H9 (cell line): ENCODE results near the gene GJB4. TPM values are rescaled to one million over a fixed set of nuclear protein-coding genes. Genes with fewer than 3 reads are reported as not detected.
A peak's percentile ranks its signal among the peaks of the same experiment; 100 is the strongest.

ENCODE experiments used
- DNase-seq: peaks from one replicate; pipeline ENCODE4 v3.0.0-alpha.2; 2017
- H2AFZ ChIP-seq: one replicate; pipeline ENCODE4 v1.6.1; 2013; ENCODE audit warnings: mild to moderate bottlenecking, low read length, control low read depth, moderate library complexity
- H2AK5ac ChIP-seq: 2 replicates; pipeline ENCODE4 v1.6.1; 2013; ENCODE audit warnings: low read length, control low read depth, mixed read lengths; ENCODE audit not compliant: insufficient read length
- H2BK120ac ChIP-seq: one replicate; pipeline ENCODE4 v1.6.1; 2013; ENCODE audit warnings: low read depth, mild to moderate bottlenecking, low read length, control low read depth, inconsistent platforms; ENCODE audit not compliant: poor library complexity, severe bottlenecking
- H2BK12ac ChIP-seq: 2 replicates; pipeline ENCODE4 v1.6.1; 2013; ENCODE audit warnings: low read length, control low read depth, mixed read lengths, low read depth; ENCODE audit not compliant: insufficient read length
- H2BK15ac ChIP-seq: 2 replicates; pipeline ENCODE4 v1.6.1; 2013; ENCODE audit warnings: low read depth, low read length, control low read depth
- H2BK20ac ChIP-seq: one replicate; pipeline ENCODE4 v1.6.1; 2013; ENCODE audit warnings: low read depth, mild to moderate bottlenecking, low read length, control low read depth, inconsistent platforms; ENCODE audit not compliant: poor library complexity, severe bottlenecking
- H2BK5ac ChIP-seq: 2 replicates; pipeline ENCODE4 v1.6.1; 2013; ENCODE audit warnings: low read length, control low read depth, mixed read lengths; ENCODE audit not compliant: insufficient read length
- H3K14ac ChIP-seq: 2 replicates; pipeline ENCODE4 v1.6.1; 2013; ENCODE audit warnings: low read length, control low read depth; ENCODE audit not compliant: insufficient read depth
- H3K18ac ChIP-seq: 2 replicates; pipeline ENCODE4 v1.6.1; 2013; ENCODE audit warnings: low read depth, mild to moderate bottlenecking, mixed read lengths, low read length, control low read depth; ENCODE audit not compliant: insufficient read length
- H3K23ac ChIP-seq: 2 replicates; pipeline ENCODE4 v1.6.1; 2013; ENCODE audit warnings: low read length, control low read depth, mixed read lengths, low read depth; ENCODE audit not compliant: insufficient read length
- H3K23me2 ChIP-seq: 2 replicates; pipeline ENCODE4 v1.6.1; 2013; ENCODE audit warnings: low read depth, mild to moderate bottlenecking, mixed read lengths, low read length, control low read depth; ENCODE audit not compliant: insufficient read length, poor library complexity, severe bottlenecking
- H3K27ac ChIP-seq: 2 replicates; pipeline ENCODE4 v1.5.1; 2013; ENCODE audit warnings: low read length, control low read depth, mixed read lengths, low read depth; ENCODE audit not compliant: insufficient read length
- H3K27me3 ChIP-seq: 2 replicates; pipeline ENCODE4 v1.6.1; 2013; ENCODE audit warnings: low read length, control low read depth, inconsistent platforms; ENCODE audit not compliant: insufficient read depth
- H3K4ac ChIP-seq: 2 replicates; pipeline ENCODE4 v1.6.1; 2013; ENCODE audit warnings: low read depth, mild to moderate bottlenecking, control low read depth, inconsistent platforms, low read length, moderate library complexity
- H3K4me1 ChIP-seq: 2 replicates; pipeline ENCODE4 v1.6.1; 2013; ENCODE audit warnings: low read length, control low read depth, inconsistent platforms; ENCODE audit not compliant: insufficient read depth
- H3K4me2 ChIP-seq: 2 replicates; pipeline ENCODE4 v1.6.1; 2013; ENCODE audit warnings: low read length, control low read depth, mixed read lengths; ENCODE audit not compliant: insufficient read length, insufficient read depth
- H3K56ac ChIP-seq: 2 replicates; pipeline ENCODE4 v1.6.1; 2013; ENCODE audit warnings: low read depth, mild to moderate bottlenecking, mixed read lengths, low read length, control low read depth; ENCODE audit not compliant: insufficient read length
- H3K79me1 ChIP-seq: 2 replicates; pipeline ENCODE4 v1.6.1; 2013; ENCODE audit warnings: low read depth, mild to moderate bottlenecking, moderate library complexity, low read length, control low read depth, inconsistent platforms; ENCODE audit not compliant: insufficient read depth, poor library complexity, severe bottlenecking
- H3K79me2 ChIP-seq: 2 replicates; pipeline ENCODE4 v1.6.1; 2013; ENCODE audit warnings: low read length, control low read depth, inconsistent platforms; ENCODE audit not compliant: insufficient read depth
- H3K9ac ChIP-seq: 2 replicates; pipeline ENCODE4 v1.6.1; 2013; ENCODE audit warnings: low read length, control low read depth, mixed read lengths; ENCODE audit not compliant: insufficient read length; ENCODE audit errors: extremely low read depth
- H3K9me3 ChIP-seq: one replicate; pipeline ENCODE4 v1.6.1; 2013; ENCODE audit warnings: low read depth, low read length, inconsistent platforms; ENCODE audit not compliant: control insufficient read depth
- H3T11ph ChIP-seq: one replicate; pipeline ENCODE4 v1.6.1; 2013; ENCODE audit warnings: mild to moderate bottlenecking, low read length, control low read depth, inconsistent platforms
- H4K20me1 ChIP-seq: one replicate; pipeline ENCODE4 v1.6.1; 2013; ENCODE audit not compliant: control insufficient read depth, insufficient read length, insufficient read depth
- H4K5ac ChIP-seq: 2 replicates; pipeline ENCODE4 v1.6.1; 2013; ENCODE audit warnings: low read depth, mild to moderate bottlenecking, mixed read lengths, low read length, control low read depth; ENCODE audit not compliant: insufficient read length
- H4K8ac ChIP-seq: replicated peaks from 2 replicates; pipeline ENCODE4 v1.6.1; 2013; ENCODE audit warnings: low read length, control low read depth, mixed read lengths, low read depth; ENCODE audit not compliant: insufficient read length
- H4K91ac ChIP-seq: 2 replicates; pipeline ENCODE4 v1.6.1; 2013; ENCODE audit warnings: low read depth, mild to moderate bottlenecking, moderate library complexity, mixed read lengths, low read length, control low read depth; ENCODE audit not compliant: insufficient read length
- H3K27ac Mint-ChIP-seq, 3 experiments: 2 replicates in 2 of 3; 3 replicates in 1 of 3; pipeline ENCODE4 v1.8.0; 2020 to 2021; ENCODE audit warnings: mixed read lengths in 3 of 3, mild to moderate bottlenecking in 1 of 3, moderate library complexity in 1 of 3
- H3K27me3 Mint-ChIP-seq: 2 replicates; pipeline ENCODE4 v1.8.0; 2021; ENCODE audit warnings: low read depth, mild to moderate bottlenecking, moderate library complexity, mixed read lengths
- H3K36me3 Mint-ChIP-seq, 3 experiments: 2 replicates in 2 of 3; 3 replicates in 1 of 3; pipeline ENCODE4 v1.8.0; 2020 to 2021; ENCODE audit warnings: low read depth in 3 of 3, mixed read lengths in 3 of 3; ENCODE audit not compliant: insufficient read depth in 1 of 3
- H3K4me1 Mint-ChIP-seq, 2 experiments: 2 replicates each; pipeline ENCODE4 v1.8.0; 2020; ENCODE audit warnings: mixed read lengths in 2 of 2
- H3K4me3 Mint-ChIP-seq, 2 experiments: 2 replicates in 1 of 2; 3 replicates in 1 of 2; pipeline ENCODE4 v1.8.0; 2020 to 2021; ENCODE audit warnings: mild to moderate bottlenecking in 2 of 2, mixed read lengths in 2 of 2, moderate library complexity in 1 of 2
- H3K9me3 Mint-ChIP-seq, 2 experiments: 2 replicates in 1 of 2; 3 replicates in 1 of 2; pipeline ENCODE4 v1.8.0; 2020; ENCODE audit warnings: mild to moderate bottlenecking in 2 of 2, mixed read lengths in 2 of 2, moderate library complexity in 1 of 2
- CTCF ChIP-seq: fragments of 200-600 bp; sonication (generic); conservative IDR thresholded peaks from 3 replicates; pipeline ENCODE4 v1.8.0; 2021; ENCODE audit warnings: antibody characterized with exemption, mild to moderate bottlenecking
- WGBS: extraction: QIAGEN DNeasy Blood & Tissue Kit; methylation state at CpG from one replicate; pipeline ENCODE4 v1.1.7; 2013; ENCODE audit warnings: missing lambda C conversion rate, low lambda C conversion rate, mixed read lengths; ENCODE audit not compliant: insufficient read length; ENCODE audit errors: extremely low coverage; 5-methylcytosine and 5-hydroxymethylcytosine counted together
- total RNA-seq: library from RNA; stranded (reverse); gene quantifications from 2 replicates; pipeline ENCODE4 v1.2.1, GENCODE V29; 2021

GJB4 gene
- total RNA-seq, 1 experiment from 2014 or later = not detected

- H3K4me2 ChIP-seq = no peak overlapping the region
- no peaks in the 10 kb centered on the region for H3K9me3 ChIP-seq
- no peak overlapping the region for H2BK12ac ChIP-seq
- no peak overlapping the region for H3K56ac ChIP-seq
- H2AFZ ChIP-seq = no peak overlapping the region
- no peak overlapping the region for H3K14ac ChIP-seq
- H3K4me1 ChIP-seq = peaks cover 6% of the 10 kb centered on the region; the same call in 1 of the 2 replicates
- H3K27ac ChIP-seq = no peak overlapping the region
- H2BK120ac ChIP-seq = no peak overlapping the region
- H2AK5ac ChIP-seq = no peak overlapping the region
- no peak for DNase-seq
- H3K23me2 ChIP-seq = no peaks in the 10 kb centered on the region
- no peak for TF ChIP-seq CTCF
- H3K9ac ChIP-seq = no peak overlapping the region
- H4K91ac ChIP-seq = no peak overlapping the region
- H4K5ac ChIP-seq = no peak overlapping the region
- H3T11ph ChIP-seq = no peak overlapping the region
- WGBS = no CpG with 5 or more reads among the region's 7 CpGs
- H3K23ac ChIP-seq = no peak overlapping the region
- H3K4me1 Mint-ChIP-seq = peaks cover 22 to 24% of the 10 kb centered on the region in 2 experiments
- H3K36me3 Mint-ChIP-seq = no peaks in the 10 kb centered on the region; a peak in 1 of 7 replicates
- H2BK15ac ChIP-seq = no peak overlapping the region
- no peaks in the 10 kb centered on the region for H3K79me1 ChIP-seq
- H3K18ac ChIP-seq = no peak overlapping the region
- H3K4me3 Mint-ChIP-seq = no peak overlapping the region
- peak overlapping the region in 1 of 3 experiments; percentile 26; a peak in 2 of 7 replicates for H3K27ac Mint-ChIP-seq
- H3K27me3 Mint-ChIP-seq = peaks cover 4% of the 10 kb centered on the region
- H3K27me3 ChIP-seq = no peaks in the 10 kb centered on the region
- no peak overlapping the region for H2BK20ac ChIP-seq
- H3K79me2 ChIP-seq = no peaks in the 10 kb centered on the region
- H3K4ac ChIP-seq = no peak overlapping the region
- H2BK5ac ChIP-seq = no peak overlapping the region
- no peaks in the 10 kb centered on the region for H4K20me1 ChIP-seq
- no peak overlapping the region for H4K8ac ChIP-seq
- no peaks in the 10 kb centered on the region; a peak in 1 of 5 replicates for H3K9me3 Mint-ChIP-seq
Measured at GRCh38 chr1:34762474-34763141, 3.1 kb downstream of the GJB4 start.
